GM18508 (cell line): ENCODE data around the gene CCND1.

ENCODE experiments used
- ATAC-seq: cut with Tn5 transposase; IDR thresholded peaks from one replicate; pipeline ENCODE4 v1.9.1; 2021; ENCODE audit warnings: moderate number of reproducible peaks; ENCODE audit not compliant: insufficient read depth, unreplicated experiment

The CCND1 gene

DNA sequence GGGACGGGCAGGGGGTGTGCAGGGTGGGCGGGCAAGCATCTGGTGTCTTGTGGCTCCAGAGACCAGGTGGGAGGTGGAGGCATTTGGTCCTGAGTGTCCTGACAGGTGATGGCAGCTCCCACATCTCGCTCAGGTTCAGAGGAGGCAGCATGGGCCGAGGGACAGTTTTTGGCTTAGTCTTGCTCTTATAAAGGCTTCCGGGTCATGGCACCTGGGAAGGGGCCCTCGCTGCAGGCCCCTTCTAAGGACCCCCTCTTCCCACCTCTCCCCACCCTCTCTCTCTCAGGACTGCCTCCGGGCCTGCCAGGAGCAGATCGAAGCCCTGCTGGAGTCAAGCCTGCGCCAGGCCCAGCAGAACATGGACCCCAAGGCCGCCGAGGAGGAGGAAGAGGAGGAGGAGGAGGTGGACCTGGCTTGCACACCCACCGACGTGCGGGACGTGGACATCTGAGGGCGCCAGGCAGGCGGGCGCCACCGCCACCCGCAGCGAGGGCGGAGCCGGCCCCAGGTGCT lies 9.9 kb downstream of the CCND1 start:
- no peak for ATAC-seq

DNA sequence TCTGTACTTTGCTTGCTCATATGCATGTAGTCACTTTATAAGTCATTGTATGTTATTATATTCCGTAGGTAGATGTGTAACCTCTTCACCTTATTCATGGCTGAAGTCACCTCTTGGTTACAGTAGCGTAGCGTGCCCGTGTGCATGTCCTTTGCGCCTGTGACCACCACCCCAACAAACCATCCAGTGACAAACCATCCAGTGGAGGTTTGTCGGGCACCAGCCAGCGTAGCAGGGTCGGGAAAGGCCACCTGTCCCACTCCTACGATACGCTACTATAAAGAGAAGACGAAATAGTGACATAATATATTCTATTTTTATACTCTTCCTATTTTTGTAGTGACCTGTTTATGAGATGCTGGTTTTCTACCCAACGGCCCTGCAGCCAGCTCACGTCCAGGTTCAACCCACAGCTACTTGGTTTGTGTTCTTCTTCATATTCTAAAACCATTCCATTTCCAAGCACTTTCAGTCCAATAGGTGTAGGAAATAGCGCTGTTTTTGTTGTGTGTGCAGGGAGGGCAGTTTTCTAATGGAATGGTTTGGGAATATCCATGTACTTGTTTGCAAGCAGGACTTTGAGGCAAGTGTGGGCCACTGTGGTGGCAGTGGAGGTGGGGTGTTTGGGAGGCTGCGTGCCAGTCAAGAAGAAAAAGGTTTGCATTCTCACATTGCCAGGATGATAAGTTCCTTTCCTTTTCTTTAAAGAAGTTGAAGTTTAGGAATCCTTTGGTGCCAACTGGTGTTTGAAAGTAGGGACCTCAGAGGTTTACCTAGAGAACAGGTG lies 11.1 kb downstream of the CCND1 start:
- ATAC-seq = no peak

DNA sequence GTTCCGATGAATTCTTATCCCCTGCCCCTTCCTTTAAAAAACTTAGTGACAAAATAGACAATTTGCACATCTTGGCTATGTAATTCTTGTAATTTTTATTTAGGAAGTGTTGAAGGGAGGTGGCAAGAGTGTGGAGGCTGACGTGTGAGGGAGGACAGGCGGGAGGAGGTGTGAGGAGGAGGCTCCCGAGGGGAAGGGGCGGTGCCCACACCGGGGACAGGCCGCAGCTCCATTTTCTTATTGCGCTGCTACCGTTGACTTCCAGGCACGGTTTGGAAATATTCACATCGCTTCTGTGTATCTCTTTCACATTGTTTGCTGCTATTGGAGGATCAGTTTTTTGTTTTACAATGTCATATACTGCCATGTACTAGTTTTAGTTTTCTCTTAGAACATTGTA lies 12.0 kb downstream of the CCND1 start:
- no peak for ATAC-seq

DNA sequence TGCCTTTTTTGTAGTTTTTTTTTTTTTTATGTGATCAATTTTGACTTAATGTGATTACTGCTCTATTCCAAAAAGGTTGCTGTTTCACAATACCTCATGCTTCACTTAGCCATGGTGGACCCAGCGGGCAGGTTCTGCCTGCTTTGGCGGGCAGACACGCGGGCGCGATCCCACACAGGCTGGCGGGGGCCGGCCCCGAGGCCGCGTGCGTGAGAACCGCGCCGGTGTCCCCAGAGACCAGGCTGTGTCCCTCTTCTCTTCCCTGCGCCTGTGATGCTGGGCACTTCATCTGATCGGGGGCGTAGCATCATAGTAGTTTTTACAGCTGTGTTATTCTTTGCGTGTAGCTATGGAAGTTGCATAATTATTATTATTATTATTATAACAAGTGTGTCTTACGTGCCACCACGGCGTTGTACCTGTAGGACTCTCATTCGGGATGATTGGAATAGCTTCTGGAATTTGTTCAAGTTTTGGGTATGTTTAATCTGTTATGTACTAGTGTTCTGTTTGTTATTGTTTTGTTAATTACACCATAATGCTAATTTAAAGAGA lies 12.5 kb downstream of the CCND1 start:
- no peak for ATAC-seq

DNA sequence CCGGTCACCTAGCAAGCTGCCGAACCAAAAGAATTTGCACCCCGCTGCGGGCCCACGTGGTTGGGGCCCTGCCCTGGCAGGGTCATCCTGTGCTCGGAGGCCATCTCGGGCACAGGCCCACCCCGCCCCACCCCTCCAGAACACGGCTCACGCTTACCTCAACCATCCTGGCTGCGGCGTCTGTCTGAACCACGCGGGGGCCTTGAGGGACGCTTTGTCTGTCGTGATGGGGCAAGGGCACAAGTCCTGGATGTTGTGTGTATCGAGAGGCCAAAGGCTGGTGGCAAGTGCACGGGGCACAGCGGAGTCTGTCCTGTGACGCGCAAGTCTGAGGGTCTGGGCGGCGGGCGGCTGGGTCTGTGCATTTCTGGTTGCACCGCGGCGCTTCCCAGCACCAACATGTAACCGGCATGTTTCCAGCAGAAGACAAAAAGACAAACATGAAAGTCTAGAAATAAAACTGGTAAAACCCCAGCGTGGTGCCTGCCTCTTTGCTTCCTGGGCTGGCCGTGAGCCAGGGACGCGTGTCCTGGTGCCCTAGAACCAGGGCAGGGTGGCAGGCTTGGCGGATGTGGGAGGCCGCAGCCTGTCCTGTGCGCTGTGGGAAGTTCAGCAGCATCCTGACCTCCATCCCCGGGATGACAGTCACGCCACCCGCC lies 13.2 kb downstream of the CCND1 start:
- no peak for ATAC-seq

DNA sequence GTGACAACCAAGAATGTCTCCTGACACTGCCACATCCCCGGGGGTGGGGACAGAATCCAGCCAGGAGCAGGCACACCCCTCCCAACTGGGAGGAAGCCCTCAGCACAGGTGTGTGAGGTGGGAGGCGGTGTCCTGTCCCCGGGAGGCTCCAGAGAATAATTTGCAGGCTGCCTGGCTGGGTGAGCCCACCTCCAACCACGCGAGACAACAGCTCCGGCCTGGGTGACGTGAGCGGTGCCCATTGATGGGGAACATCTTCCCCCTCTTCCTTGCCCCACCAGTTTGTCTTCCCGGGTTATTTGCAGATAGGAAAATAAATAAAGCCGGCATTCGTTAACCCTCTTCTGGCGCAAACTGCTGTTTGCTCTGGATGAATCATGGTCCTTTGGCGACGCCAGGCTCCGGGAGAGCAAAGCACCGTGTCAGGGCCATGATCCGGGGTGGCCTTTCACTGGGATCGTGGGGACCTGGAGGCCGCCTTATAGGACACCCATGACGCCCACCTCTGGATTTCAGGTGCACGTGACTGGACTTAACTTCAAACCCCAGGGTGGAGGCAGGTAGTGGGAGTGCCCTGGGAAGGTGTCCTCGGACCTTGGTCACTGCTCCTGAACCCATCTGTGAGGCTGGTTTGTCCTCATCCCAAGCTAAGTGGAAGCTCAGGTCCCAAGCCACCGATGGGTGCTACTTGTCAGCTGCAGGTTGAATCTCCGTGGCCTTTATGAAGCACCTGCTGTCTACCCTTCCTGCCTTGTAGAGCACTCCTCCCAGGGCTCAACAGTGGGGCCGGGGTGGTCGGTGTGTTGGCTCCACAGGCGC lies 13.9 kb downstream of the CCND1 start:
- no peak for ATAC-seq

DNA sequence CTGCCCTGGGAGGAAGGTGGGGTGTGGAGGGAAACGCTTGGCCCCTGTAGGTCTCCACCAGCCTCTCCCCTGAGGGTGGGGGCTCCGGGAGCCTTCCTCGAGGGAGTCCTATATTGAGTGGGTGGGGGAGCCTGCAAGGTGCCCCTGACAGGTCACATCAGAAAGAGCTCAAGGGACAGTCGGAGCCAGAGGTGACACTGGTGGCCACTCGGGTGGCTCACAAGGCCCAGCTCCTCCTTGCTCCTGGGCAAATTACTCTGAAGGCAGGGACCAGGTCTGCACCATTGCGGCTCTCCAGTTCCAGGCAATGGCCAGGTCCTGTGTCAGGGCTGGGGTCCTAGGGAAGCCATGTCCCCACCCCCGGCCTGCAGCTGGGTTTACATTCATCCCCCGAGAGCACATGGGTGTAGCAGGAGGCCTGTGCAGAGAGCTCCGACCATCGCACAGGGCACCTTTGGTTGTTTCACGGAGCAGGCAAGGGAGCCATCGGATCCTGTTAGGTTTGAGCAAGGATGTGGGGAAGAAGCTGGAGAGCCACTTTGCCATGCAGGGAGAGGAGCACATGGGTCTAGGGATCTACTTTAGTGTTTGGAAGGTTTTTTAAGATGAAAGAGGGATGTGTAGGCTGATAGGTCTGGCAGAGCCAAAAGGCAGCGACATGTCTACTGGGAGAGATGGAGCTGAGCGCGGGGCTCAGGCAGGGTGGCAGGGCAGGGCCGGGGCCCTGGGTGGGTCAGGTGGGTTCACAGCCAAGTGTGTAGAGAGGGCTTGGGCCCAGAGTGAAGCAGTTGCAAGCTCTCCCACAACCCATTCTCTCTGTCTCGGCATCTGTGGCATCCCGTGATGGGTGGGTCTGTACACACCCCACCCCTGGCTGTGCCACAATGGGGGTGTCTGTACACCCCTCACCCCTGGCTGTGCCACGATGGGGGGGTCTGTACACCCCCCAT lies 14.8 kb downstream of the CCND1 start:
- no peak for ATAC-seq

DNA sequence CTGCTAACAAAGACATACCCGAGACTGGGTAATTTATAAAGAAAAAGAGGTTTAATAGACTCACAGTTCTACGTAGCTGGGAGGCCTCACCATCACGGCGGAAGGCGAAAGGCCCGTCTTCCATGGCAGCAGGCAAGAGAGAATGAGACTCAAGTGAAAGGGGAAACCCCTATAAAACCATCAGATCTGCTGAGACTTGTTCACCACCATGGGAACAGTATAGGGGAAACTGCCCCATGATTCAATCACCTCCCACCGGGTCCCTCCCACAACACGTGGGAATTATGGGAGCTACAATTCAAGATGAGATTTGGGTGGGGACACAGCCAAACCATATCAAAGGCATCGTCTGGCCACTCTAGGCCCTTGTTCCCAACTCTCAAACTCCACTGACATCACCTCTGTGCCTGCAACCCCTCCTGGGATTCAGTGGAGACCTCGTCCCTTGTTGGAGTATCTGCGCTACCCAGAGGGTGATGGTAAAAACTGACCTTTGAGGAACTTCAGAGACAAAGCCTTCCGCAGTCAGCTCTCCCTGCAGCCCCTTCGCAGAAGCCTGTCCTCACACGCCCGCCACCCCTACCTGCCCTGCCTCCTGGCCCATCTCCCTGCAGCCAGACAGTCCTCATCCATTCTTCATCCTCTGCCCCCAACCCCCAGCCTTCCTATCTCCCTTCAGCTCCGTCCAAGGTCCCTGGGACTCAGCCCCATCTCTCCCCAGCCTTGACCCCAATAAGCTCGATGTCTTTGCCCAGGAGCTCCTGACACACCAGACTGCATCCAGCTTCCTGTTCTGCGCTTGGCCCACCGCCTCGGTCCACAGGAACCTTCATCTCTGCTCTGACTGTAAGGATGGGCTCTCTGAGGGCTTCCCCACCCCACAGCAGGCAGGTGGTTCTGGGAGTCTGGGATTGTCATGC lies 15.8 kb downstream of the CCND1 start:
- ATAC-seq = no peak

DNA sequence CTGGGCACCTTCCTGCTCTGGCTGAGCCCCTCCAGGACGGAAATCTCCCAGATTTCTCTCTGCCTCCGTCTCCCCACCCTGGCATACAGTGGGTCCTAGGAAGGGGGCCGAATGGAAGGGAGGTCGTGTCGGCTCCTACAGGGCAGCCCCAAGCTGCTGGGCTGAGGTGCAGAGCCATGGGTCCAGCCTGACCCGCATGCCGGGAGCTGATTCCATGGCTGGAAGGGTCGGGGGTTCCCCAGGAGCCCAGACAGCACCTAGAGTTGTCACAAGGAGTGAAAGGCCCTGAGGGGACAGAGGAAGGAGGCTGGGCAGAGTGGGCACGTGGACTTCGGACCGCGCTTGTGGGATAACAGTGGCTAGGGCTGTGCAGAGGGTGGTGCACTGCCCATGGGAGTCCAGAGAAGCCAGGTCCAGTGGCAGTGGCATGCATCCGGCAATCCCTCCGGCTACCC lies 16.5 kb downstream of the CCND1 start:
- ATAC-seq = no peak

DNA sequence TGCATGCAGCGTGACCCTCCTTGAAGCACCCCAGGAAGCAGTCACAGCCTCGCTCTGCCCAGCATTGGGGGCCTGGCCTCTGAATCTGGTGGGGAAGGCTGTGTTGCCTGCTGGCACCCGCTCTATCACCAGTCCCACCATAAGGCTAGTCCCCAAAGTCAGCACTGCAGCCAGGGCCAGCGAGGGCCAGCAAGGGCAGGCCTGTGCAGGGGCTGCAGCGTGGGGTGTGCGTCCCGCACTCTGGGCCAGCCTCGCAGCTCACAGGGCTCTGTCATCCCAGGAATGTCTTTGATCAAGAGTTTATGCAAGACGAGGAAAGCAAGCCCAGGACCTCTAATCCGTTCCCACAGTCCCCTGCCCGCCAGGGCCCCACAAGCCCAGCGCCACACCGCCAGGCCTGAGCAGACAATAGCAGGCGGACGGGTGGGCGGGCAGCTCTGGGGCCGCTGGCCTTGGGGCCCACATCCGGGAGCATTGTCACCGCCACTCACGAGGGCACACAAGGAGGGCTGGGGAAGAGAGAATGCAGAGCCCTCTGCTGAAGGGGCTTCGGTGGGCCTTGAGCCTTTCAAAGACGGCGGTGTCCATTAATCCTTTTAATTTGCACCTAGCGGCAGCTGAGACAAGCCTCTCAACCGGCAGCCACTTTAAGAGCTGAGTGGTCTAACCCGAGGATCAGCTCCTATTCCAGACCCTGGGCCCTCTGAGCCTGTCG lies 17.1 kb downstream of the CCND1 start:
- ATAC-seq = no peak

DNA sequence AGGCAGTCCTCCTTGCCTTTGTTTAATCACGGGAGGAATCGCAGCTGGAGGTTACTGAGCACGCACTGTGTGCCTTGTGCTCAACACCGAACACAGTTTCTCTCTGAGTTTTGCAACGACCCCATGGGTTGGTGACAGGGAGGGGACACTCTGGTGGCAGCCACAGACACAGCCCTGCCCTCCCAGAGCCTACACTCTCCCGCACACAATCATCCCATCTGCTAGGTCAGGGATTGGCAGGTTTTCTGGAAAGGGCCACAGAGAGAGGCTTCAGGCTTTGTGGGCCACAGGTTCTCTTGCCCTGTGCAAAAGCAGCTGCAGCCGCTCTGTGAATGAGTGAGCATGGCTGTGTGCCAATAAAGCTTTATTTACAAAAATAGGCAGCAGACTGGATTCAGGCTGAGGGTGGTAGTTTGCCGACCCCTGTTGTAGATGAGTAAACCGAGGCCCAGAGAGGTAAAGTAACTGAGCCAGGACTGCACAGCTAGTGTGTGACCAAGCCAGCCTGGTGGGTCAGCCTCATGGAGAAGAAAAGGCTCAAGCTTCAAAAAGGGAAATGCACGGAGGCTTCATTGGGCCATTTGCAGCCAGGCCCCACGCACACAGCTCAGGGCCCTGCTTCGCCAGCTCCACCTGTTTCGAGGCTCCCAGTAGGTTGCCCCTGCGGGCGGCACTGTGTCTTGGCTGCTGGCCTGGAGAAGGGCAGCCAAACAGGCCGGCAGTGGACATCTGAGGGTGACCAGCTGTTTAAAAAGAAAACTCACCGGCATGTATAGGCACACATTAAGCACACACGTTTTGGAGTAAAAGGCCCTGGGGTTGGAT lies 17.9 kb downstream of the CCND1 start:
- ATAC-seq = no peak

DNA sequence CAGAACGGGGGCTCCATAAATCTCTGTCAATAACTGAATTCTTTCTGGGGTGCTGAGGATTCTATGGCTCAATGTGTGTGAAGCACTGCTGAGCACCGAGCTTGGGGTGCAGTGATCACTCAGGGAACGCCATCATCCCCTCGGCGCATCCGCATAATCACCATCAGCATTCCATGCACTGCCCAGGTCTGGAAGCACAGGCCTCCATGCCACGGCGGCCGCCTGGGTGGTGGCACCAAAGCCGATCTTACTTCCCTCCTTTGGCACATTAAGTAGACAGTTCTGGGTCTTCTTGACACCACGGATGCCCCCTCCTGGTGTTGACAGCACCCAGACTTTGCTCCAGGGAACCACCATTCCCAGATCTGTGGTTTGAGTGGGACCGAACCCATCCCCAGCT lies 18.6 kb downstream of the CCND1 start:
- ATAC-seq = no peak

DNA sequence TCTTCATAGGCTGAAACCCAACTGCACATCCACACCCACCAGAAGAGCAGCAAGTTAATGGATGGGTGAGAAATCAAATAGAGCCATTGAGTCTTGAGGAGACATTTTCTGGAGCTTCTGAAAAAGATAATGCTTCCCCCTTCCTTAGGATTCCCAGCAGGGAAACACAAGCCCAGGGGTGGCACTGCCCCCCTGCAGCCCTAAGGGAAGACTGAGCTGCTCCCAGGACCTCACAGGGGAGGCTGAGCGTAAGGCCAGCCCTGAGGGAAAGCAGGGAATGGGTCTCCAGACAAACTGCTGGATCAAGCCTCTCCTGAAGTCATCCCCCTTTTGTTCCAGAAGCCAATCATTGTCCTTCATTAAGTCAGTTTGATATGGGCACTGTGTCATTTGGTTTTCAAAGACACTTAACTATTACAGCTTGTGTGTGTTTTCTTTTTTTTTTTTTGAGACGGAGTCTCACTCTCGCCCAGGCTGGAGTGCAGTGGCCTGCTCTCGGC lies 19.1 kb downstream of the CCND1 start:
- no peak for ATAC-seq

DNA sequence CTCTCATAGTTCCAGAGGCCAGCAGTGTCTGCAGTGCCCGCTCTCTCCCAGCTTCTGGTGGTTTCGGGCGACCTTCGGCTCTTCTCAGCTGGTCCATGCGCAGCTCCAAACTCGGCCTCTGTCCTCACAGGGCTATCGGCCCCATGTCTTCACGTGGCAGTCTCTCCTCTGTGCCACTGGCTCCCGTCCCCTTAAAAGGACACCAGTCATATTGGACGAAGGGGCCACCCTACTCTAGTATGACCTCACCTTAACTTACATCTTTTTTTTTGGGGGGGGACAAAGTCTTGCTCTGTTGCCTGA lies 20.4 kb downstream of the CCND1 start:
- ATAC-seq = no peak

DNA sequence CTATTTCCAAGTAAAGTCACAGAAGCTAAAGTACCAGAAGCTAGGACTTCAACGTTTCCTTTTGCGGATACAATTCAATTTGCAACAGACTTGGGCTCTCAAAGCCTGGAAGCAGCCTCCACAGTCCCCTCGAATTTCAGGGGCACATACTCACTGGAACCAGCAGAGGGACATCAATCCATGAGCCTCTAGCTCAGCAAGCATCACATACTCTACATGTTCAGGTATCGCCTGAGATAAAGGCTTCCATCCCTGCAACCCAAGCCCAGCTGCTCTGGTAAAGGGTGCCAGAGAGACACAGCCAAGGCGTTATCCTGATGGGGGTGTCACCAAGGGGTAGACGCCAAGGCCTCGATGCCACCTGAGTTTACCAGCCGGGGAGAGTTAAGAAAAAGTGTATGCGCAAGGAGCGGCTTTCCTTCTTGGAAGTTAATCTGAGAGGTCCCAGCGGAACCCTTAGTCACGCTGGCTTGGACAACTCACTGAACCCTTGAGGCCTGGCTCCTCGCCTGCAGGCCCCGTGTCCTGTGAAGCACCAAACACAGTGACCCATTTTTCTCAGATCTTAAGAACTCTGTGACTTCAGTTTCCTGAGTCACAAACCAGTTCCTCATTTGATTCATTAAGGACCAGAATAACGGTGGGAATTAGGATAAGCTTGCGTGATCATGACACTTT lies 21.2 kb downstream of the CCND1 start:
- ATAC-seq = no peak

DNA sequence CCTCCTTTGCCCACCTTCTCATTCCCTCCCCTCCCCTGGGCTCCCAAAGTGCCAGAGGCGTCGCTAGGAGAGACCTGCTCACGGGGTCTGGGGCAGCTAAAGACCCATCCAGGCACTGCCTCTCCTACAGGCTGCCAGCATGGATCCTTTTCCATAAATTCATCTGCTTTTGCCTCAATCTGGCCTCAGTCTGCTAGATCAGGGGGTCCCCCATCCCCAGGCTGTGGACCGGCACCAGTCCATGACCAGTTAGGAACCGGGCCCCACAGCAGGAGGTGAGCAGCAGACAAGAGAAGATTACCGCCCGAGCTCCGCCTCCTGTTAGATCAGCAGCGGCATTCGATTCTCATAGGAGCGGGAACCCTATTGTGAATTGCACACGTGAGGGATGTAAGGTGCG lies 21.9 kb downstream of the CCND1 start:
- no peak for ATAC-seq

DNA sequence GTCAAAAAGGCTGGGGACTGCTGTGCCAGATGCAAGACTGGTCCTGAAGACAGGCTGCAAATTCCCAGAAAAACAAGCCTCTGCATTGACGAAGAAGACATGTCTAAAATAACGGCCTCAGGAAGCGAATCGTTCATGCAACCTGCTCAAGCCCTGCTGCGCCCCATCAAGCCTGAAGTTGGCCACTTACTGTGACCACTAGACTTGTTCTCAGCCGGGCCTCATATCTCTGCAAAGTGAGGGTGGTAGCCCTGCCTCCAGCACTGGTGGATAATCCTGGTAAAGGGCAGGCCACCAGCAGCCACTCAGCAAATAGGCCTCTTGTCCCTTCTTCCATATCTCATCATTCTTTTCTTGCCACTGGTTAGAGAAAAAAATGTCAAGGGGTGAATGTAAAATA lies 22.4 kb downstream of the CCND1 start:
- no peak for ATAC-seq
